HepG2 (cell line): Measurements from ENCODE around the gene MYH9. TPM values are rescaled to one million over a fixed set of nuclear protein-coding genes. Genes with fewer than 3 reads are reported as not detected.

Source experiments
- BRF2 ChIP-seq: sonication (generic); formaldehyde crosslinking; IDR thresholded peaks from 2 replicates; pipeline ENCODE4 v1.8.1; 2022; ENCODE audit warnings: mild to moderate bottlenecking, missing genetic modification reagents
- DDIT3 ChIP-seq: sonication (generic); formaldehyde crosslinking; IDR thresholded peaks from 2 replicates; pipeline ENCODE4 v1.4.0; 2020; ENCODE audit warnings: mild to moderate bottlenecking, missing genetic modification reagents
- DNMT3B ChIP-seq: conservative IDR thresholded peaks from 2 replicates; pipeline ENCODE4 v1.6.1; 2016; ENCODE audit warnings: missing biosample characterization, control low read depth
- FLYWCH1 ChIP-seq: sonication (generic); formaldehyde crosslinking; IDR thresholded peaks from 2 replicates; pipeline ENCODE4 v1.8.1; 2023; ENCODE audit warnings: mild to moderate bottlenecking, missing genetic modification reagents
- FOXK2 ChIP-seq: fragments of 450-650 bp; IDR thresholded peaks from 2 replicates; pipeline ENCODE4 v1.6.1; 2016
- FOXO1 ChIP-seq: sonication (generic); formaldehyde crosslinking; IDR thresholded peaks from 2 replicates; pipeline ENCODE4 v1.4.0; 2020; ENCODE audit warnings: missing genetic modification reagents
- KAT7 ChIP-seq: IDR thresholded peaks from 2 replicates; pipeline ENCODE4 v1.6.1; 2018; ENCODE audit warnings: borderline replicate concordance, missing compliant biosample characterization
- KLF11 ChIP-seq: IDR thresholded peaks from 2 replicates; pipeline ENCODE4 v1.6.1; 2016; ENCODE audit warnings: missing compliant biosample characterization
- NCOA2 ChIP-seq: sonication (generic); formaldehyde crosslinking; IDR thresholded peaks from 2 replicates; pipeline ENCODE4 v1.8.0; 2022; ENCODE audit warnings: inconsistent platforms
- PITX1 ChIP-seq: sonication (generic); formaldehyde crosslinking; IDR thresholded peaks from 2 replicates; pipeline ENCODE4 v1.5.1; 2020; ENCODE audit warnings: mild to moderate bottlenecking, missing genetic modification reagents
- ZBED4 ChIP-seq: sonication (generic); formaldehyde crosslinking; IDR thresholded peaks from 2 replicates; pipeline ENCODE4 v1.4.0; 2020; ENCODE audit warnings: missing genetic modification reagents, borderline replicate concordance
- ZBTB3 ChIP-seq: sonication (generic); formaldehyde crosslinking; IDR thresholded peaks from 2 replicates; pipeline ENCODE4 v1.4.0; 2020; ENCODE audit warnings: low read depth, mild to moderate bottlenecking, moderate library complexity, missing genetic modification reagents, borderline replicate concordance
- ZFP36L2 ChIP-seq: sonication (generic); formaldehyde crosslinking; IDR thresholded peaks from 2 replicates; pipeline ENCODE4 v1.4.0; 2020; ENCODE audit warnings: missing genetic modification reagents
- ZNF34 ChIP-seq: sonication (generic); formaldehyde crosslinking; IDR thresholded peaks from 2 replicates; pipeline ENCODE4 v1.4.0; 2020; ENCODE audit warnings: mild to moderate bottlenecking, missing genetic modification reagents, borderline replicate concordance
- ZNF354B ChIP-seq: sonication (generic); formaldehyde crosslinking; IDR thresholded peaks from 2 replicates; pipeline ENCODE4 v1.8.0; 2022; ENCODE audit warnings: mild to moderate bottlenecking, missing genetic modification reagents
- ZNF530 ChIP-seq: sonication (generic); formaldehyde crosslinking; IDR thresholded peaks from 2 replicates; pipeline ENCODE4 v1.5.0; 2020; ENCODE audit warnings: low read depth, mild to moderate bottlenecking, missing genetic modification reagents
- ZNF691 ChIP-seq: sonication (generic); formaldehyde crosslinking; IDR thresholded peaks from 2 replicates; pipeline ENCODE4 v1.4.0; 2020; ENCODE audit warnings: missing genetic modification reagents, low read depth, mild to moderate bottlenecking, borderline replicate concordance
- ZNF776 ChIP-seq: sonication (generic); formaldehyde crosslinking; IDR thresholded peaks from 2 replicates; pipeline ENCODE4 v1.4.0; 2020; ENCODE audit warnings: mild to moderate bottlenecking, missing genetic modification reagents
- polyA plus RNA-seq, 8 experiments: library from polyadenylated mRNA; depleted of rRNA in 3 of 8; stranded (reverse) in 7 of 8; unstranded in 1 of 8; fragments of >200 nt; fragmentation: Illumina TruSeq in 4 of 8; extraction: Trizol in 4 of 8; gene quantifications; 2 replicates each; pipeline versions ENCODE4 v1.2.1 to v1.2.3, GENCODE V29; 2011 to 2016; ENCODE audit warnings: low read depth in 4 of 8, missing spikeins in 1 of 8, mixed read lengths in 1 of 8; ENCODE audit not compliant: insufficient read depth in 1 of 8
- total RNA-seq, 5 experiments: library from RNA; depleted of rRNA; stranded (reverse); fragments of >200 nt; fragmentation: Illumina TruSeq; extraction: Trizol; gene quantifications; 2 replicates each; pipeline ENCODE4 v1.2.3, GENCODE V29; 2016; ENCODE audit warnings: low read depth in 1 of 5
- TF ChIP-seq, protein P1 (sequence below): sonication (generic); formaldehyde crosslinking; IDR thresholded peaks from 2 replicates; pipeline ENCODE4 v1.9.0; 2021; ENCODE audit warnings: missing genetic modification reagents, borderline replicate concordance
- TF ChIP-seq, protein P2 (sequence below): sonication (generic); formaldehyde crosslinking; IDR thresholded peaks from 2 replicates; pipeline ENCODE4 v1.4.0; 2020; ENCODE audit warnings: missing genetic modification reagents

Gene MYH9
- total and polyA plus RNA-seq, 2 of the 13 experiments (the other 11 are each of a cell fraction or from before 2014, with no cell fraction given), result 50.7 to 98.5 TPM

DNA sequence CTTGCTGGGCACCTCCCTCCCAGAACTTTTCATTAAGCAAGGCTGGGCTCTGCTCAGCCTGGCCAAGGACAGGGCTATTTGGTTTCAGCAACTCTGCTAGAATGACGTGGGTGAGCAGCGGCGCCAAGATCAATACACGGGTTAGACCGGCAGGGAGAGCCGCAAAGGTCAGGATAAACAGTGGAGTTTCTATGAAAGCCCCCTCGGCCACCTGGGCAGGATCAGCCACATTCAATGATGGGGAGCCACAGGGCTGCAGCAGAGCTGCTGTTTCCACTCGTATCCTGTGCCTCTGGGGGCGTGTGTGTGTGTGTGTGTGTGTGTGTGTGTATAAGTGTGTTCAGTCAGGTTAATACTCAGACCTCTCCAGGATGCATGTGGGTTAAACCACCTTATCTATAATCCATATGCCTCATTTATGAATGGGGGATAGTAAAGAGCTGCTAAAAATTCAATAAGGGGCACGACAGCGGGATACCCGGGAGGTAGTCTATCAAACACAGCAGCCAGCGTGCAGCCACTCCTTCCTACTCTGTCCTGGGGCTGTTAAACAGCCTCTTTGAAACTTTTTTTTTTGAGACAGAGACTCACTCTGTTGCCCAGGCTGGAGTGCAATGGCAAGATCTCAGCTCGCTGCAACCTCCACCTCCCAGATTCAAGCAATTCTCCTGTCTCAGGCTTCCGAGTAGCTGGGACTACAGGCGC lies 34.8 kb downstream of the MYH9 start (continued):
- TF ChIP-seq ZNF34 (CRISPR knock-in tag) (no peak), FLYWCH1 (CRISPR knock-in tag) (no peak), KAT7 (CRISPR knock-in tag) (no peak), ZBTB3 (CRISPR knock-in tag) (peak; percentile 14; the same call in 1 of the 2 replicates), ZNF354B (CRISPR knock-in tag) (no peak), ZNF691 (CRISPR knock-in tag) (0 out of 2 replicates have a peak, but pooled peaks have one; percentile 11), ZFP36L2 (CRISPR knock-in tag) (no peak), KLF11 (CRISPR knock-in tag) (0 out of 2 replicates have a peak, but pooled peaks have one; percentile 3), ZNF530 (CRISPR knock-in tag) (no peak), FOXO1 (CRISPR knock-in tag) (peak; percentile 74; the same call in 1 of the 2 replicates), FOXK2 (peak; percentile 47; the same call in 1 of the 2 replicates), DDIT3 (no peak), PITX1 (CRISPR knock-in tag) (peak; percentile 37; the same call in 1 of the 2 replicates), ZNF776 (no peak), DNMT3B (CRISPR knock-in tag) (no peak), NCOA2 (peak; percentile 80), BRF2 (0 out of 2 replicates have a peak, but pooled peaks have one; percentile 67), ZBED4 (no peak)
- TF ChIP-seq, protein P1, sequence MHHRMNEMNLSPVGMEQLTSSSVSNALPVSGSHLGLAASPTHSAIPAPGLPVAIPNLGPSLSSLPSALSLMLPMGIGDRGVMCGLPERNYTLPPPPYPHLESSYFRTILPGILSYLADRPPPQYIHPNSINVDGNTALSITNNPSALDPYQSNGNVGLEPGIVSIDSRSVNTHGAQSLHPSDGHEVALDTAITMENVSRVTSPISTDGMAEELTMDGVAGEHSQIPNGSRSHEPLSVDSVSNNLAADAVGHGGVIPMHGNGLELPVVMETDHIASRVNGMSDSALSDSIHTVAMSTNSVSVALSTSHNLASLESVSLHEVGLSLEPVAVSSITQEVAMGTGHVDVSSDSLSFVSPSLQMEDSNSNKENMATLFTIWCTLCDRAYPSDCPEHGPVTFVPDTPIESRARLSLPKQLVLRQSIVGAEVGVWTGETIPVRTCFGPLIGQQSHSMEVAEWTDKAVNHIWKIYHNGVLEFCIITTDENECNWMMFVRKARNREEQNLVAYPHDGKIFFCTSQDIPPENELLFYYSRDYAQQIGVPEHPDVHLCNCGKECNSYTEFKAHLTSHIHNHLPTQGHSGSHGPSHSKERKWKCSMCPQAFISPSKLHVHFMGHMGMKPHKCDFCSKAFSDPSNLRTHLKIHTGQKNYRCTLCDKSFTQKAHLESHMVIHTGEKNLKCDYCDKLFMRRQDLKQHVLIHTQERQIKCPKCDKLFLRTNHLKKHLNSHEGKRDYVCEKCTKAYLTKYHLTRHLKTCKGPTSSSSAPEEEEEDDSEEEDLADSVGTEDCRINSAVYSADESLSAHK (CRISPR knock-in tag), result no peak
- TF ChIP-seq, protein P2, sequence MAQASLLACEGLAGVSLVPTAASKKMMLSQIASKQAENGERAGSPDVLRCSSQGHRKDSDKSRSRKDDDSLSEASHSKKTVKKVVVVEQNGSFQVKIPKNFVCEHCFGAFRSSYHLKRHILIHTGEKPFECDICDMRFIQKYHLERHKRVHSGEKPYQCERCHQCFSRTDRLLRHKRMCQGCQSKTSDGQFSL (CRISPR knock-in tag), result peak; percentile 14; the same call in 1 of the 2 replicates
